Muscle of back (tissue), 11 donors: Measurements from ENCODE around the gene PDE1C. TPM values are rescaled to one million over a fixed set of nuclear protein-coding genes. Genes with fewer than 3 reads are reported as not detected.

Experiments
- DNase-seq, 3 donors: peaks; one replicate each; pipeline versions ENCODE4 v3.0.0 to v3.0.0-alpha.2; 2013
- polyA plus RNA-seq, 10 donors: library from polyadenylated mRNA; unstranded; fragments of 120-200 nt; gene quantifications; one replicate each; pipeline ENCODE4 v1.2.1, GENCODE V29; 2013; ENCODE audit not compliant: insufficient read length in 10 of 10

PDE1C gene
- polyA plus RNA-seq, 10 donors, result 1.7 to 5.4 (median 3.1) TPM

DNA sequence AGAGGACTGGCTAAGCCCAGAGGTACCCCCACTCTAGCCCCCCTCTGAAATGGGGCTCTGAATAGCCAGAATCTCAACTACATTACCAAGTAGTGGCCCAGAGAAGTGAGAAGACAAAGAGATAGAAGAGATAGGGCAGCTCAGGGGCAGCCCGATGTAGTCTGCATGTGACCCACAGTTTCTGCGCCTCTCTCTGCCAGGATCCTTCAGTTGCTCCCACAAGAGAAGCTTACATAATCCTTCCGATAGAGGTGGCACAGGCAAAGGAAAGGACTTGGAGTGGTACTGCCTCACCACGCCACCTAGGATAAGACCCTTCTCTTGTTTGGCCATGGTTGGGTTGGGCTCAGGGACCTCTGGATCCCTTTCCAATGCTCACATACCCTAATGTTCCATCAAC is 5.4 kb upstream of the PDE1C start:
- DNase-seq, result no peak

DNA sequence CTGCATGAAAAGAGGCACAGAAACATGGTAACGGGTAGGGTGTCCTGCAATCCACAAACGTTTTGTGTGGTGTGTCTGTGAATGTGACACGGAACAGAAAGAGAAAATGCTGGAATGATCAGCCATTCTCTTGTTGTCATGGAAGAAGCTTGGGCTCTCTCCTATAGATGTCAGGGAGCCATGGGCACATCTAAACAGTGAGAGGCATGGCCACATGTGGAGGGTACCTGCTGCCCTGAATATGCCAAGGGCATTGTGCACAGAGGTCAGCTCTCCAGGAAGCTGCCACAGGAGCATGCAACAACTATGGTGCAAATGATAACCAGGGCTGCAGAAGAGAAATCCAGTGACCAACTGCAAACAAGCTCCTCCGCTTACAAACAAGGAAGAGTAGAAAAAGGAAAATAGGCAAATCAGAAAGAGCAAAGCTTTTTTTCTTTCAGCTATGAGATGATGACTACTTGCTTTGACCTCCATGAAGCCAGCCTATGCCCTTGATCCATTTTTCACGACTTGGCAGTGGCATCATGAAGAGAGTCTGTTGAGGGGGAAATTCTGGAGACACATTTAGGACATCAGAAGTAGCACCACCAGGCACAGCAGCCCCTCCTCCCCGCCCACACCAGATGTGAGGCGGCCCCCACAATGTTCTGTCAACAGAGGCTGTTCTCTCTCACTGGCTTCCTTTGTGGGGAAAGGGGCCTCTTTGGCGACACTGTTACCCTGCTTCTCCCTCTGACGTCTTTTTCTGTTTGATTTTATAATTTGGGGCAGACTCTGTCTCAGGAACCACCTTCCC is 4.8 kb upstream of the PDE1C start:
- DNase-seq, result no peak

DNA sequence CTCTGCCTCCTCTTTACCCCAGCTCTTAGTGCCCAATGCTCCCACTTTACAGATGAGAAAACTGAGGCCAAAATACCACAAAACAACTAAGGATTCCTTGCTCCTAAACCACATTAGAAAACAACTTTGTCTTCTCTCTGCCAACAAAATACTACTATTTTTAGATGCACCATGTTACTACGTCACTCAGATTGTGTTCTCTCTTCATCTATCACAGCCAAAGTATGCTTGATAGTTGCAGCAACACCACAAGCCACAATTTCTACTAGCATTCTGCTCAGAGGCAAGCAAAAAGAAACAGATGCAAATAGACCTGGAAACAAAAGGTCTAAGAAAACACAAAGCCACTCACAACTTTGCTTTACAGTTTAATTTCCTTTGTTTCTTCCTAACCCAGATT is 3.3 kb upstream of the PDE1C start:
- DNase-seq, result no peak

DNA sequence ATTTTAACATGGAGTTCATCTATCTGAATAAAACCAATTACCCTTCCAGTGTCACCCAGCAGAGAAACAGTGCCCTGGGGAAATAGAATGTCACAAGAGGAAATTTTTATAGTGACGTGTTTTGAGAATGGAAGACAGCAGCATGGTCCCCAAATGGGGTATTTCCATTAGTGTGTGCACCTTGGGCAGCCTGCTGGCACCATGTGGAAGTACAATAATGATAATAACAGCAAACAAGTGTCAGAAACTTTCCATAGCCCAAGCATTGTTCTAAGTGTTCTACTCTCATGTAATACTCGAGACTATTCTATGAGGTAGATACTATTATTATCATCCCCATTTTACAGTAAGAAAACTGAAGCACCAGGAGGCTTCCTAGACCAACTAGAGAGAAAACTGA is 2.2 kb upstream of the PDE1C start:
- no peak for DNase-seq

DNA sequence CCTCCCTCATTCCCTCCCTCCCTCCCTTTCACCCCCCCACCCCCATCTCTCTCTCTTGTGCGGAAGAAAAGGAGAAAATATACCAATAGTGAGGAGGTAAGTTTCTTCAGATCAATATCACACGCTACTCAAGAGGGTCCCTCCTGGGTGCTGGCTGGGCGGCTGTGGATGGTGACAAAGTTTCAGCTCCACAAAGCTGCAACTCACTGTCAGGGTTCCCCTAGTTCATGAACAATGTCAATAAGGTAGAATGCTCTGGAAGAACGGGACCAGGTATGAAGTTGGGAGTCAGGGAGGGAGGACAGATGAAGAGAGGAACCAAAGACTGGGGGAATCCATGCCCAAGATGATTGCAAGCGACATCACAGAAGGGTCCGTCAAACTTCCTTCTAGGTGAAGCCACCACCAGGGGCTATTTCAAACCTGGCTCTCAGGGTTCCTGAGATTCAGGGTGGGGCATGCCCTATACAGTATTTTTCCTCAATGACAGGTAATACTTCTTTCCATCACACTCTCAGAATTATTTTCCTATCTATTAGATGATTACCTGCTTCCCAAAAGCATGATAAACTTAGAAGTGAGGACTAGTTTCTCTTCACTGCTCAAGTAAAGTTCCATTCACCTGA is 1.4 kb upstream of the PDE1C start:
- no peak for DNase-seq

DNA sequence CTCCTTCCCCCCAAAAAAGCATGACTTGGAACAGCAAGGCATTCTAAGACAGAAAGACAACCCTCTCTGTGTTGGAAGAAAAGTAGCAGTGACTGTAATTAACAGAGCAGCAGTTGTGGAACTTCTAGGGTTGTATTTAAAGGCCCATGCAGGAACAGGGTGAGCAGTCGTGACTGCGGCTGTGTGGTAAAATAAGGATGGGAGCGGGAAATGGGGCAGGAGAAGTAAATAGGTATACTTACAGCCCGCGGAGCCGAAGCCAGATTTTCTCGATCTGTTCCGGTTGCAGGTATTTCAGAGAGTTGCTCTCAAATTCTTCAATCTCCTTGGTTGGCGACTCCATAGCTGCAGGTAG is 179 bp downstream of the PDE1C start:
- no peak for DNase-seq

DNA sequence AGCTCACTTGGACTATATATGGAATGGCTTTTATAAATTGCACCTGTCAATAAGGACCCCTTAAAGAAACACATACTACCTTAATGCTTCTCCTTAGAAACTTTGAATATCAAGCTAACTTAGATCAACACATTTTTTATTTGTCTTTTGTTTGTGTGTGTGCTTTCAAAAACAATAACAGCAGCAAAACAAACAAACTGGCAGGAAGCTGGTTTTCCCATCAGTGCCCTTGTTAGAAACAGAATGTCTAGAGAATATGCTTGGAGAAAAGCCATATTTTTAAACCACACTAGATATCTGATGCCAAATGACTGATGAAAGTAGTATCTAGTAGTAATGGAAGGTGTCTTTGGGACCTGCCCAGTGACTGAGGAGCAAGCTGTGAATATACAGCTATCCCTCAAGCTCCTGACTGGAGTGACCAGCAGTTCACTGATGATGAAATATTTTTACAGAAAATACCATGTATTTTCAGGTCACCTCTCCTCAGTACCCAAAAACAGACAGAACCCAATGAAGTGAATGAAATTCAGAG is 1.0 kb downstream of the PDE1C start:
- no peak for DNase-seq

DNA sequence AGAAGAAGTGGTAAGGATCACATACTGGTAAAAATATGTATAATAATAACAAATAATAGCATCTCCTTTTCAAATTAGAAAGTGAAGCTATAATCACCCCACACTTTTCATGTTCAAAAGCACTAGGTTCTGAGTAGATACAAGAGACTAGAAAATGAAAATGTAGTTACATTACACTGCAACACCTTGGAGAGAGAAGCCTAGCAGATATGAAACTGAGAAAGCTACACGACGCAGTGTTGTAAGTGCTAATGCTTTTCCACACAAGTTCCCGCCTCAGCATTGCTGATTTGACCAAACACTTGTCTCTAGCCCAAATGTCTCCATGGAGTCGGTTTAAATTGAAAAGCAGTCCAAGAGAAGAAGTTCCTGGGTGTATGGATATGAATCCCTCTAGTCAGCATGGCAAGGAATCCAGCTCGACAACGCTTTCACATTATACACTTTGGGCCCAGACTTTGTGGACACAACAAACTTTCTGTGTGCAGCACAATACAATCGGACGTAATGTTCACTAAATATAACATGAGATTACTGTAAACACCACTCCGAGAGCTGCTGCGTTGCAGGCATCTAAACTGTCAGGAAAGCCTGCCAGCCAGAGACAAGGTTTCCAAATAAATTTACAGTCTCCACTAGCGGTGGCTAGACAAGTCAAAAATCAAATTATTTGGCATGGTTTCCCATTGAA is 1.7 kb downstream of the PDE1C start:
- no peak for DNase-seq

DNA sequence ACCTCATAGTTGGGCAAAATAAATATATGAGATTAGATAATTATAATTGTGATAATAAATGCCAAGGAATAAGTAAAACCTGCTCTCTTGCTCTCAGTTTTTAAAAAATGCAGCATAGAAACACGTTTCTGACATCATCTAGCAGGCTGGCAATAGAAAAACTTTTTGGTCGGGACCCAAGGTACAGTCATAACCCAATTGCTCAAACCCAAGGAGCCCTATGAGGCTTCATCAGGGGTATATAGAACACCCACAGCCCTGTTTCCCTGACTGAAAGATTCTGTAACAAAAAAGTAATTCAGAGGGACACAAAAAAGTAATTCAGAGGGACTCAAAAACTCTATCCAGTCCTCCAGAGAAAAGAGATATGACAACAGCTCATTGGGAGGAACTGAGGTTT is 3.8 kb downstream of the PDE1C start:
- DNase-seq, result no peak

DNA sequence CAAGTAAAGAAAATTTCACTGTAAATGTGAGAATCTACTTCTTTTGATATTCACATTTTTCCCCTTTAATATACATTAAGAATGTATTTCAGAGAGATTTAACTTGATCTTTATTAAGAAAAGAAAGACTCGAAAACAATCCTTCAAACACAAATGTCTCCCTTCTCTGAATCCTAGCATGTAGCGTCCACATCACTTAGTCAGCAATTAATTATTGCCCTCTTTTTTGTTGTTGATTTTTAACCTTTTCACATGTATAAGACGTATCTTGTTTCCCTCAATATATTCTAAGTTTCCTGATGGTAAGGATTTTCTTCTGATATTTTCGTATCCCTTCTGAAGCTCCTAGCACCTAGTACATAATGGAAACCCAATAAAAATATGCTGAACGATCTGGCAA is 6.6 kb downstream of the PDE1C start:
- DNase-seq, result no peak

DNA sequence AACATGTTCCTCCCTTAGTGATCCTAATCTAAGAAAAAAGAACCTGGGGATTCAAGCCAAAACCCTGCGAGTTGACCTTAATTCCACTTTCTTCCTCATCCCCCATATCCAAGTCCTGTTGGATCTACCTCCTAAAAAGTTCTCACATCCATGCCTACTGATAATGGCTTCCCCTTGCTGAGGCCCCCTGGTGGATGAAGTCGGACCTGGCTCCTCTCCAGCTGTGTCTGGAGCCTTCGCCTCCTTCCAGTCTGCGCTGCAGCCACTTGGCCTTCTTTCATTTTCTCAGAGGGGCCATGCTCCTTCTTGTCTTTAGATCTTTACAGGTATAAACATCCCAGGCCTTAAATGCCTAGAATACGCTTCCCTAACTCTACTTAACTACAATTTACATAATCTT is 8.1 kb downstream of the PDE1C start:
- DNase-seq, result no peak

DNA sequence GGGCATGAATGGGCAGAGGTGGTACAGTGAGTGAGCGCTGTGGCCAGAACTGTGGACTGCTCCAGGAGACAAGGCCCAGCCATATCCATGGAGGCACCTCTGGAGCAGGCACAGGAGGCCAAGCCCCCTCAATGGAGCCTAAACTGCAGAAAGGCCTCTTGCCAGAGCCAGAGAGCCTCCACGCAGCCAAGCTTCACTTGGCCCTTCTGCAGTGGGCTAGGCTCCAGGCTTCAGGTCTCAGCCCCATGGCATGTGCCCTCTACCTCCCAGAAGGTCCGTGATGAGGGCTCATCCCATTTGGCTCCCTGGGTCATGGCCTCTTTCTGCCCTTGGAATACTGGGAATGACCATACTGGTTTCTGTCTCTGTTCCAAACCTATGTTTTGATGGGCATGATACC is 8.9 kb downstream of the PDE1C start:
- DNase-seq, result no peak

DNA sequence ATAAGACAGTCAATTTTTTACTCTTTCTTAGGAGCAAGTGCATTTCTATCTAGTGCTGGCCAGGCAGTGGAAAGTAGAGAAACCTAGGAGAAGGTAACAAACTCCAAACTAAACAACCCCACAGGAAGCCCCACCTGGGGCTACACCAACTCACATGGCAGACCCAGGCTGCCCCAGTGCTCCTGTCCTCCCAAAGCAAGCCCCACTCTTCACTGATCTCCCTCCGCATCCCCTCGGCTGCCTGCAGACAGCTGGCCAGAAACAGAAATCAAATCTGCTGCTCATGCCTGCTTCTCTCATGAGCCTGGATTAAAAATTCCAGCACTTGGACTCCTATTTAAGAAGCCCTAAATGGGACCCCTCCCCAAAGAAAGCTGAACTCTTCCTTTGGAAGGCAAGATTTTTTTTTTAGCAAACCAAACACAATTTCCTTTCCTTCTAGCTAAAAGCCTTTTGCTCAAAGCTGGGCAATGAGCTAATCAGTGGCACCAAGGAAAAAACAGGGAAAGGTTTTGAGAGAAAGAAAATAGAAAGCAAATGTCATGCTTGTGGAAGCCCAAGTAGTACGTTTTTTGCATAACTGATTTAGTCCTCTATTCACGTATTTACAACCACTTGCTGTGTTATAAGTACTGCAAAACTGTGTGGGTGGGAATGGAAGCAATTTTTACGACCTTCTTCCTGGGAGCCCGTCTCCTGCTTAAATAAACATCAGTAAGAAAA is 10.8 kb downstream of the PDE1C start:
- DNase-seq, result peak in 1 of 3 donors; percentile 30

DNA sequence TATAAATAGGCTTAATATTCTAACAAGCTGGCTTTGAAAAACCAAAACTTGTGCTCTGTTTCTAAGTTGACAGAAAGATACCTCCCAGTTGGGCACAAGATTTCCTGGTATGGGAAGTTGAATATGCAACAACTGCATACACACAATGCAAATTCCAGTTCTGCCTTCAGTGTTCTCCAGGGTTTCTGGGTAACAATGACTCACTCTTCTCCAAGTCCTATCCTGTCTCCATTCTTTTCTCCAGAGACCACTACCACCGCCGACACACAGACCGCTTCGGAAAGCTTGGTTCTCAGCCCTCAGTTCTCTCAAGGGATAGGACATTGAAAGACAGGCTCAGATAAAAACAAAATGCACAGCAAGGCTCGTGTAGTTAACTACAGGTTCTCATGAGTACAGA is 12.2 kb downstream of the PDE1C start:
- DNase-seq, result no peak

DNA sequence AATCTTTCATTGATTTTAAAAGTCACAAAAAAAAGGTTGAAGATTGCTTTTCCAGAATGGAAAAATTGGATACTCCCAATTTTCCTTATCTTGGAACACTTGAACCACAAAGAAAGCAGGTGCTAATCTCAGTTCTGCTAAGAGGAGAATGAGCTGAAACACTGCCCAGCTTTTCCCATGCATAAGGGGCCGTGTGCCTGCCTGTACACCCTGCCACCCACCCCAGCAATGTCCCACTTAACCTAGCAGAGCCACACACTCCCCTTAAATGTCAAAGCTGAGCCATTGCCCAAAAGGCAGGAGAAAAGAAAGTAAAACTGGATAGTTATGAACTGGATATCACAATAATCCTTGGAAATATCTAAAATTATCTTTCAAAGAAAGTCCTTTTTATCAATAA is 13.4 kb downstream of the PDE1C start:
- no peak for DNase-seq

DNA sequence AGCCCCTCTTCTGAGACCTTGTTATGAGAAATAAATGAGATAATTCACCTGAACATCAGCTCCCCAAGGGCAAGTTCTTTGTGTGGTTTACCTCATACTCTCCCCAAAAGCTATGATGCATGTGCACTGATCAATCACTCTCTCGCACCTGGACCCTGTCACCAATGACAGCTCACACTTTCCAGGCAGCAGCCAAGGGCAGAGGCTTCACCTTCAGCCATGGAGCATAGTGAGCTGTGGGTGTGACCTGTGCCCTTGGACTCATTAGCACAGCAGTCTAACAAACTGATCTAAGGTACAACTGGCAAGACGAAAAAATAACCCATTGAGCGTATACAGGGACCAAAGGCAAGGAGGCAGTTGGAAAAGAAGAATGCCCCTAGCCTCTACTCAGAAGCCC is 17.0 kb downstream of the PDE1C start:
- no peak for DNase-seq

DNA sequence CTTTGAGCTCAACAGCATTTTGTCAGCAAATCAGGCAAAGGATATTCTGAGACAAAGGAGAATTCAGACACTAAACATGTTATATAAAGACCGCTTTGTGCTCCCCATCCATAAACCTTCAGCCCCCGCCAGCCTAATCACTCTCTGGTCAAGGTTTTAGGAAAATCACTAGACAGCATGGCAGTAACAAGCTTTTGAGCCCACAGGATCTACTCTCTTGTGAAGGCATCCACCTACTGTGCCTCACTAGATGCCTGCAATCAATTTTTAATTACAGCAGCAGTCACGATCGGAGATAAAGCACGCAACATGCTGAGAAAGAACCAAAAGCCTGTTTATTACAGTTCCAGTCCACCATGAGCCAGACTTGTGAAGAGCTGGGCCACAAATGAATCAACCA is 19.1 kb downstream of the PDE1C start:
- DNase-seq, result no peak

DNA sequence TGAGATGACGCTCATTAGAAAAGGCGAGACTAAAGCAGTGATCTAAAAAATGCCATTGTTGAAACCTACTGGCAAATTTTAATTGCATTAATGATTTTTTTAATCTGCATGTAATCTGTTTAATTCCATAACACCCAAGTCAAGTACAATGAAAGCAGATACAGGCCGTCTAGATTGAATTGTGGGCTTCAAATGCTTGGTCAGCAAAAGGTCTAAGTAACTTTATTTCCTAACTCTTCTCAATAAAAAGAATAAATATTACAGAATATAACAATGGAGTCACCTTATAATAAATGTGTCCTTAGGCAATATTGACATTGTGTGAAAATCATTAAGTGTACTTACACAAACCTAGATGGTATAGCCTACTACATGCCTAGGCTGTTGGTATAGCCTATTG is 20.6 kb downstream of the PDE1C start:
- no peak for DNase-seq

DNA sequence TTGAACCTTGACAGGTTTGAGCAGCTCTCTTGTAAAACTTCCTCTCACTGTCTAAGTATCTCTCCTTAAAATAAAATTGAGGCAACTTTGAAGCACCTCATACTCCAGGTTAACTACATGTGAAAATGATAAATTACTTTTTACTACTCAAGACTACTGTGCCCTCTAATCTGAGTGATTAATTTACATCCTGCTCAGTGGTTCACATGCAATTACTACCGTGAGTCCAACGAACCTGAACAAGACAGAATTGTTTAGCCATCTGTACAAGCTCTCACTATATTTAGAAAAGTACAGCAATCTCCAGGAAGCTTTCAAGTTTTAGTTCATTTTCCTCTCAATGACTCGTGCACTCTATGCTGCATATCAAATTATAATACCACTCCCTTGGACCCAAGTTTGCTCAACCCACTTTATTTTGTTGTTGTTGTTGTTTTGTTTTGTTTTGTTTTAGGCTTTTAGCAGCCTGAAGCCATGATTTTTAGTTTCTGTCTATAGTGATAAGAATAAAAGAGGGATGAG is 21.2 kb downstream of the PDE1C start:
- DNase-seq, result no peak

DNA sequence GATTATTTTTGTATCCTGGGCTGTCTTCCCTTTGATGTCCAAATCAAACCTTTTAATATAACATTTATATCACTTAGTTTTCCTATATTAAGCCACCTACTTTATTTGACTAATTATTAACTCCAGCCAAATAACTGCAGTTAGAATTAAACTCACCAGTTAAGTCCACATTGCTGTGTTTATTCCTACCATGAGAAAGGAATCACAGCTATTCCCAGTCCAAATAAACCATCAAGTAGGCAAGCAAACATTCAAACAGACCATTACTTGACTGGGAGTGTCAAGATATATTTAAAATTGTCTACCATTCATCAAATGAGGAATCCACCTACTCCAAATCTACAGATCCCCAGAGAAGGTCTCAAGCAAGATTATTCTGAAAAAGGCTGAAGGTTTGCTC is 22.4 kb downstream of the PDE1C start:
- no peak for DNase-seq

DNA sequence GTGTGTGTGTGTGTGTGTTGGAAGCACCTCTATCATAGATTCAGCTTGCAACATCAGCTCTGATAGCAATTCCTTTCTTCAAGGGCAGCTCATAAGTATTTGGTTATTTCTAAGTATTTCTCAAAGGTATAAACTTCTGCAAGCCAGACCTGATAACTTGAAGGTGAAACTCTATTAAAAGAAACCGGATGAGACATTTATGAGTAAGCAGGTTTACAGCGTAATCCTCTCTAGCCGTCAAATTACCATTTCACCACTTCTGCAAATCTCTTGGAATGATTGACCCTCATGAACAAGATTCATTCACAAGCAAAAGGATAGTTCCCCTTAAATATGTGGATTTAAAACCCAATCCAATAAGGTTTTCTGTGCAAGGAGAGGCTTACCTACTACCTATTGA is 23.1 kb downstream of the PDE1C start:
- no peak for DNase-seq

DNA sequence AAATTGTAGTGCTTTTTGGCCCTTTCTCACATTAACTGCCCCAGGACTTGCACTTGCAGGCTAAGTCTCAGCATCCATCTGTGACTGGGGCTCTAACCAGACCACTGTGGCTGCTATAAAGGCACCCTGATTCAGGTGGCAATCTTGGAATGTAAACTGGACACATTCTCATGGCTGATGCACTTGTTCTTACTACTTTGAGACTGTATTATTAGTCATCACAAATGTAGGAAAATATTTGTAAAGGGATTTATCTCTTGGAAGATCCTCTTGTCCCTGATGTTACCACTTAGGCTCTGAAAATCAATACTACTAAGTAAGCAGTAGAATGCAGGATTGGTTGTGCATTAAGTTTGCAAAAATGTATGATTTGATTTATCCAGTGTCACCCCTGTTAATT is 25.0 kb downstream of the PDE1C start:
- no peak for DNase-seq
